Upper lobe of left lung (tissue), 6 donors: ENCODE measurements around the gene TTLL5. TPM values are rescaled to one million over a fixed set of nuclear protein-coding genes. Genes with fewer than 3 reads are reported as not detected.

ENCODE experiments used
- ATAC-seq, 2 donors: fragments of 200-7000 bp; cut with Tn5 transposase; one replicate each; pipeline ENCODE4 v1.9.1; 2022; ENCODE audit warnings: mild to moderate bottlenecking in 2 of 2, moderate library complexity in 2 of 2; ENCODE audit not compliant: low FRiP score in 2 of 2
- DNase-seq, 2 donors: peaks; one replicate each; pipeline ENCODE4 v3.0.0-alpha.2; 2019 to 2020
- H3K27ac ChIP-seq, 4 donors: fragments of 200-600 bp; sonication (generic); one replicate each; pipeline ENCODE4 v1.5.1; 2016 to 2019
- H3K27me3 ChIP-seq, 4 donors: fragments of 200-600 bp; sonication (generic); one replicate each; pipeline ENCODE4 v1.5.1; 2017 to 2019
- H3K36me3 ChIP-seq, 4 donors: fragments of 200-600 bp; sonication (generic); one replicate each; pipeline ENCODE4 v1.5.1; 2016 to 2019
- H3K4me1 ChIP-seq, 4 donors: fragments of 200-600 bp; sonication (generic); one replicate each; pipeline ENCODE4 v1.5.1; 2018 to 2019
- H3K4me3 ChIP-seq, 4 donors: fragments of 200-600 bp; sonication (generic); one replicate each; pipeline ENCODE4 v1.5.1; 2017 to 2019; ENCODE audit warnings: mild to moderate bottlenecking in 2 of 4, moderate library complexity in 1 of 4
- H3K9me3 ChIP-seq, 4 donors: fragments of 200-600 bp; sonication (generic); one replicate each; pipeline ENCODE4 v1.5.1; 2018 to 2019
- EP300 ChIP-seq, 4 donors: sonication (generic); formaldehyde crosslinking; IDR thresholded peaks; one replicate each; pipeline ENCODE4 v1.5.1; 2017; ENCODE audit warnings: antibody characterized with exemption in 4 of 4, control low read depth in 2 of 4
- POLR2A ChIP-seq, 4 donors: fragments of 450-650 bp; IDR thresholded peaks; one replicate each; pipeline ENCODE4 v1.5.1; 2016 to 2017; ENCODE audit warnings: antibody characterized with exemption in 4 of 4, mild to moderate bottlenecking in 2 of 4
- POLR2AphosphoS5 ChIP-seq, 2 donors: sonication (generic); formaldehyde crosslinking; IDR thresholded peaks; one replicate each; pipeline ENCODE4 v1.5.1; 2017; ENCODE audit warnings: antibody characterized with exemption in 2 of 2
- WGBS, 2 donors: methylation state at CpG; one replicate each; pipeline ENCODE4 v1.1.5; 2017 to 2018; 5-methylcytosine and 5-hydroxymethylcytosine counted together
- total RNA-seq, 6 donors: library from RNA; depleted of rRNA in 4 of 6; stranded (reverse); fragments of >200 nt in 4 of 6; gene quantifications; one replicate each; pipeline versions ENCODE4 v1.1.0 to v1.2.1, GENCODE V29; 2016 to 2021
- TF ChIP-seq, protein P1 (sequence below), 6 experiments: fragments of 450-650 bp in 4 of 6; fragments of 200-600 bp in 2 of 6; sonication (generic) in 2 of 6; IDR thresholded peaks; one replicate each; pipeline ENCODE4 v1.5.1; 2016 to 2019; ENCODE audit warnings: antibody characterized with exemption in 6 of 6
- donor health status: DM: no; HTN: no; CAD: no; lungs with moderate emphysema.
- donor health status: DM: no; HTN: yes; CAD: no; lungs with severe emphysema.

TTLL5 gene
- total RNA-seq, 6 donors from 2014 or later = 24.5 to 85.9 (median 33.5) TPM

DNA sequence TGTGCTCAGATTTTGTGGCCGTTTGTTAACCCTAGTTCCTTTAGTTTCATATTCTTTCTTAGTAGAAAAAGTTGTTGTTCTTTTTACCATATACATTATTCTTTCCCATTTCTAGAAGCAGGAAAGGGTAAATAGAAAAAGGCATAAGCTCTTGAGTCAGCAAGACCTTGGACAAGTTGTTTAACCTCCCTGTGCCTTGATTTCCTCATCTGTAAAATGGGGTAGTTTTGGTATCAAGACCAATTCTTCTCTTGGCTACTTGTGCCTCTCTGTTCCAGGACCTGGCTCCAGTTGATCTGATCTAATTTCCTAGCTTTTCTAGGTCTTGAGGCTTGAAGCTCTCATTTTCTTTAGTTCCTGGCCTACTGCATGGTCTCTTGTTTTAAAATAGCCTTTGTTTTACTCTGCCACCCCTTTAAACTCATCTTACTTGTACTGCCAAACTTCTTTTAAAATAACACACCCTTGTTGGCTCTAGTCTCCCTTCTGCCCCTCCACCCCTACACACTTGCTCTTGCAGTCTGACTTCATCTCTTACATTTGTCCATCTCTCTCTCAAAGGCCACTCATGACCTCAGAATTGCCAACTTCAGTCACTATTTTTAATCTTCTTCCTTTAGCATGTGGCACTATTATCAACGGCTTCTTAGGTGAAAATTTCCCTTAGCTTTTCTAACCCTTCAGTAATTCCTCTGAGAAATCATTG is 143.7 kb downstream of the TTLL5 start:
- peaks cover 0 to 7% (median 1%) of the 10 kb centered on the region in 4 donors for H3K36me3 ChIP-seq
- H3K9me3 ChIP-seq = no peaks in the 10 kb centered on the region
- WGBS, 2 donors = 75 to 84% methylated on average over 2 of the region's 2 CpGs
- no peaks in the 10 kb centered on the region for H3K4me1 ChIP-seq
- TF ChIP-seq, protein P1, sequence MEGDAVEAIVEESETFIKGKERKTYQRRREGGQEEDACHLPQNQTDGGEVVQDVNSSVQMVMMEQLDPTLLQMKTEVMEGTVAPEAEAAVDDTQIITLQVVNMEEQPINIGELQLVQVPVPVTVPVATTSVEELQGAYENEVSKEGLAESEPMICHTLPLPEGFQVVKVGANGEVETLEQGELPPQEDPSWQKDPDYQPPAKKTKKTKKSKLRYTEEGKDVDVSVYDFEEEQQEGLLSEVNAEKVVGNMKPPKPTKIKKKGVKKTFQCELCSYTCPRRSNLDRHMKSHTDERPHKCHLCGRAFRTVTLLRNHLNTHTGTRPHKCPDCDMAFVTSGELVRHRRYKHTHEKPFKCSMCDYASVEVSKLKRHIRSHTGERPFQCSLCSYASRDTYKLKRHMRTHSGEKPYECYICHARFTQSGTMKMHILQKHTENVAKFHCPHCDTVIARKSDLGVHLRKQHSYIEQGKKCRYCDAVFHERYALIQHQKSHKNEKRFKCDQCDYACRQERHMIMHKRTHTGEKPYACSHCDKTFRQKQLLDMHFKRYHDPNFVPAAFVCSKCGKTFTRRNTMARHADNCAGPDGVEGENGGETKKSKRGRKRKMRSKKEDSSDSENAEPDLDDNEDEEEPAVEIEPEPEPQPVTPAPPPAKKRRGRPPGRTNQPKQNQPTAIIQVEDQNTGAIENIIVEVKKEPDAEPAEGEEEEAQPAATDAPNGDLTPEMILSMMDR (IDR thresholded peaks at IDR 0.05) = no peak
- TF ChIP-seq POLR2AphosphoS5 (IDR thresholded peaks at IDR 0.05) (no peak), POLR2A (IDR thresholded peaks at IDR 0.05) (no peak), EP300 (IDR thresholded peaks at IDR 0.05) (no peak)
- ATAC-seq (peak in 1 of 2 donors; percentile 56), DNase-seq (no peak)
- no peak overlapping the region for H3K4me3 ChIP-seq
- no peak overlapping the region for H3K27ac ChIP-seq
- no peaks in the 10 kb centered on the region for H3K27me3 ChIP-seq

DNA sequence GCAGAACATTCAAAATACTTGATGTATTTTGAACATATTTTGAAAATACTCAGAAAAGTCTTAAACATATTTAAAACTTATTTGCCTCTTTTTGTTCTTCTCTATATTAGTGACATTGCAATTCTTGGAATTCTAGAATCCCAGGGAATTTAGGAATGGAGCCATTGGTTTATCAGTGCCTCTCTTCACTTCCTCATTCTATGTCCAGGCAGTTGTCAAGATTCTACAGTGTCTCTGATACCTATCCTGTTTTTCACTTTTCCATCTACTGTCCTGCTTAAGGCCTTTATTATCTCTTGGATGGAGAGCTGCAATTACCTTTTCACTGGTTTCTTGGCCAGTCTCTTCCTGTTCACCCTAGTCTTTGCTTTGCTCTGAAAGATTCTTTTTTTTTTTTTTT is 144.6 kb downstream of the TTLL5 start:
- DNase-seq = no peak
- no peak for ATAC-seq
- H3K27me3 ChIP-seq = no peaks in the 10 kb centered on the region
- H3K27ac ChIP-seq = no peak overlapping the region
- no peaks in the 10 kb centered on the region for H3K4me1 ChIP-seq
- TF ChIP-seq EP300 (IDR thresholded peaks at IDR 0.05) (no peak), POLR2AphosphoS5 (IDR thresholded peaks at IDR 0.05) (no peak), POLR2A (IDR thresholded peaks at IDR 0.05) (no peak)
- TF ChIP-seq, protein P1 (IDR thresholded peaks at IDR 0.05) = no peak
- no peak overlapping the region for H3K4me3 ChIP-seq
- no peaks in the 10 kb centered on the region for H3K9me3 ChIP-seq
- peaks cover 0 to 7% (median 1%) of the 10 kb centered on the region in 4 donors for H3K36me3 ChIP-seq

DNA sequence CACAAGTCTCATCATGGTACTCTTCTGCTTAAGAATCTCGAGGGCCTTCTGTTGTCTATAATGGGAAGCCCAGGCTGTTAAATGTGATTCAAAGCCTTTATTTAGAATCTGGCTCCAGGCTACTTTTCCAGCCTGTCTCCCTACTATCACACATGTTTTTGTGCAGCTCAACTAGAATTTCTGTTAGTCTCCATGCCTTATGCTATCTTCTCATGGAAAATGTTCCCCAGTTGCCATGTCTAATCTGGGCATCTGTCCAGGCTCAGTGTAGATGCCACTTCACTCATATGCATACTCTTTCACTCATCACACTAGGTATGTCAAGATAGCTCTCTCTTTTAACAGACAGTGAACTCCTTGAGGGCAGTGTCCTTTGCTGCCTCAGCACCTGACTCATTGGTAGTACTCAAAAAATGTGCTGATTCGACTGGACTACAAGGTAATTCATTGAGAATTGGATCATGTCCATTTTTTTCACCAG is 145.3 kb downstream of the TTLL5 start:
- DNase-seq (no peak), ATAC-seq (no peak)
- Histone ChIP-seq H3K36me3 (peaks cover 0 to 7% (median 1%) of the 10 kb centered on the region in 4 donors), H3K4me3 (no peak overlapping the region), H3K27me3 (no peaks in the 10 kb centered on the region), H3K27ac (no peak overlapping the region), H3K4me1 (no peaks in the 10 kb centered on the region), H3K9me3 (no peaks in the 10 kb centered on the region)
- 86 to 88% methylated on average over 2 of the region's 2 CpGs for WGBS, 2 donors
- no peak for TF ChIP-seq POLR2A (IDR thresholded peaks at IDR 0.05)
- TF ChIP-seq POLR2AphosphoS5 (IDR thresholded peaks at IDR 0.05) = no peak
- no peak for TF ChIP-seq EP300 (IDR thresholded peaks at IDR 0.05)
- TF ChIP-seq, protein P1 (IDR thresholded peaks at IDR 0.05) = no peak

DNA sequence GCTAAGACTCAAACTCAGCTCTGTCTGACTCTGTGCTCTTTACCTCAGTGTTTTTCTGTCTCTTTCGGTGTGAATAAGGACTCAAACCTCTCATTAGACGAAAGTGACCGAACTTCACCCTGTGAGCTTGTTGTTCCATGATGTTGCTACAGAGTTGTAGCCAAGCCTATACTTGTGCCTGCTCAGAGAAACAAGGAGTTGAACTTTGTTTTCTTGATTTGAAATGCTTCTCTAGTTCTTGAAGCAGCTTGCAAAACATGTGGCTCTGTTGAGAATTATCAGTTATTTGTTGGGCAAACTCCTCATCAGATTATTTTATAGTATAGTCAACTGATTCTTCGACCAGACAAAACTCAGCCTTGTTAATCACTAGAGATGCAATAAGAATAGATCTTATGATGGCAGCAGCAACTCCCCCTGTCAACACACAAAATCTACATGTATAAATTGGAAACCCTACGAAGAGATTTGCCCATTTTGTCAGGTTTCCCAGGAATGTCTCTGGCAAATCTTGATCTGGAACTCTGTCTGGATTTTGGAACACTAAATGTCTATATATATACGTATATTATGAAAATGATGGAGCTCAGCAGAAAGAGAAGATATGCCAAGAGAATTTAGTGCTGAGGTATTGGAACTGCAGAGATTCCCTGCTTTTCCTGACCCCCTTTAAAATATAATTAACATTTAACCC is 146.8 kb downstream of the TTLL5 start:
- TF ChIP-seq EP300 (IDR thresholded peaks at IDR 0.05) = no peak
- TF ChIP-seq, protein P1 (IDR thresholded peaks at IDR 0.05) = no peak
- ATAC-seq (no peak), DNase-seq (no peak)
- Histone ChIP-seq H3K36me3 (peaks cover 0 to 7% (median 1%) of the 10 kb centered on the region in 4 donors), H3K4me1 (peaks cover 0 to 8% (median 0%) of the 10 kb centered on the region in 4 donors), H3K4me3 (no peak overlapping the region), H3K9me3 (no peaks in the 10 kb centered on the region), H3K27me3 (no peaks in the 10 kb centered on the region), H3K27ac (no peak overlapping the region)
- 93 to 95% methylated on average over 6 of the region's 6 CpGs for WGBS, 2 donors
